Stimulated activated CD4-positive, alpha-beta T cell treated with anti-CD3 and anti-CD28 coated beads, Interleukin-15, amount 100 ng/mL, for 1 hour (primary cell): ENCODE results near the gene IGSF21.

Experiments
- DNase-seq, 2 donors: peaks; one replicate each; pipeline ENCODE4 v3.0.0-alpha.2; 2020; ENCODE audit warnings: low read depth in 1 of 2, low spot score in 1 of 2

Gene IGSF21

GRCh38 chr1:18107369-18108298, at the start of gene IGSF21:
TSS of gene IGSF21 (plus strand) at chr1:18107798. CDS start at chr1:18108129, 331 bp downstream.
- DNase-seq, result no peak

- no peak for DNase-seq
These were observed 49.2 kb upstream of the IGSF21 start for GRCh38 chr1:18058206-18058921.

- no peak for DNase-seq
These were observed 48.5 kb upstream of the IGSF21 start for GRCh38 chr1:18058981-18059605.

GRCh38 chr1:18060366-18060765, 47.2 kb upstream of the IGSF21 start:
- no peak for DNase-seq

GRCh38 chr1:18062185-18062584, 45.4 kb upstream of the IGSF21 start:
- DNase-seq, result no peak

GRCh38 chr1:18064534-18064933, 43.1 kb upstream of the IGSF21 start:
- DNase-seq, result no peak

GRCh38 chr1:18066576-18066975, 41.0 kb upstream of the IGSF21 start:
- no peak for DNase-seq

GRCh38 chr1:18069903-18070302, 37.7 kb upstream of the IGSF21 start:
- no peak for DNase-seq

- DNase-seq, result no peak
These were observed 35.5 kb upstream of the IGSF21 start for GRCh38 chr1:18072066-18072465.

- no peak for DNase-seq
These were observed 34.4 kb upstream of the IGSF21 start for GRCh38 chr1:18073066-18073642.

GRCh38 chr1:18077657-18078215, 29.9 kb upstream of the IGSF21 start:
- DNase-seq, result no peak

- no peak for DNase-seq
These were observed 27.5 kb upstream of the IGSF21 start for GRCh38 chr1:18079941-18080735.

GRCh38 chr1:18085387-18086074, 22.1 kb upstream of the IGSF21 start:
- DNase-seq, result no peak

- DNase-seq, result no peak
These were observed 19.5 kb upstream of the IGSF21 start for GRCh38 chr1:18088077-18088594.

- no peak for DNase-seq
These were observed 18.1 kb upstream of the IGSF21 start for GRCh38 chr1:18089488-18089887.

- DNase-seq, result no peak
These were observed 17.0 kb upstream of the IGSF21 start for GRCh38 chr1:18090636-18091035.

GRCh38 chr1:18091660-18092446, 15.7 kb upstream of the IGSF21 start:
- no peak for DNase-seq

- no peak for DNase-seq
These were observed 14.4 kb upstream of the IGSF21 start for GRCh38 chr1:18093193-18093592.

GRCh38 chr1:18093646-18094045, 14.0 kb upstream of the IGSF21 start:
- no peak for DNase-seq
